HG03439 (cell line): ENCODE data around the gene SLC35F3.
"Not testable (repeated sequence)": the region's sequence is repeated elsewhere in the genome, so short reads cannot be mapped to it uniquely, and the experiment has no call there.

Experiments used
- ATAC-seq: cut with Tn5 transposase; IDR thresholded peaks from one replicate; pipeline ENCODE4 v1.9.1; 2021; ENCODE audit warnings: mild to moderate bottlenecking, moderate library complexity; ENCODE audit not compliant: unreplicated experiment

SLC35F3 gene

DNA sequence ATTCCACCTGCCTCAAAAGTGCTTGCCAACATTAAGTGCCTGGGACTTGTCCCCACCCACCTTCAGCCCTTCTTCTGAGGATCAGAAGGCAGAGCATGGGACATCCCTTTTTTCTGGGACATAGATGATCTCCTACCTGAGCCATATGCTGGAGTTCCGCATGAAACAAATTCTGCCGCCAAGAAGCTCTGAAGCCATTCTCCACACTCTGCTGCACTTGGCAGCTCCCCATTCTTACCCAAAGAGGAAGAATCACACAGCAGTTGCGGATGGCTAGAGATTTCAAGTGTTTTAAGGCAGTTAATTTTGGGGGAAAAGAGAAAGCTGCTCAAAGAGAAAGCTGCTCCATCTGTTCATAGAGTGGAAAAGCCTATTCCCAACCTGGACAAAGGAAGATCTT, 271.5 kb downstream of the SLC35F3 start:
- ATAC-seq = no peak

DNA sequence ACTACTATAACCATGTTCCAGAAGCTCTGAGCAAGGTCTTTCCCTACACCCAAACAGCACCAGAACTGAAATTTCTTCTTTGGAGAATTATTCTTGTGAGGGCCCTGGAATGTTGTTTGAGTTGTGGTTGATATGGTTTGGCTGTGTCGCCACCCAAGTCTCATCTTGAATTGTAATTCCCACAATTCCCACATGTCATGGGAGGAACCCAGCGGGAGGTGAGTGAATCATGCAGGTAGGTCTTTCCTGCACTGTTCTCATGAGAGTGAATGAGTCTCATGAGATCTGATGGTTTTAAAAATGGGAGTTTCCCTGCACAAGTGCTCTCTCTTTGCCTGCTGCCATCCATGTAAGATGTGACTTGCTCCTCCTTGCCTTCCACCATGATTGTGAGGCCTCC, 272.4 kb downstream of the SLC35F3 start:
- ATAC-seq = not testable (repeated sequence)

- no peak for ATAC-seq
Measured at GRCh38 chr1:234185438-234185837, 281.0 kb downstream of the SLC35F3 start.

GRCh38 chr1:234186037-234186688, 281.7 kb downstream of the SLC35F3 start:
- no peak for ATAC-seq

GRCh38 chr1:234188454-234188792, 283.9 kb downstream of the SLC35F3 start:
- ATAC-seq = no peak

DNA sequence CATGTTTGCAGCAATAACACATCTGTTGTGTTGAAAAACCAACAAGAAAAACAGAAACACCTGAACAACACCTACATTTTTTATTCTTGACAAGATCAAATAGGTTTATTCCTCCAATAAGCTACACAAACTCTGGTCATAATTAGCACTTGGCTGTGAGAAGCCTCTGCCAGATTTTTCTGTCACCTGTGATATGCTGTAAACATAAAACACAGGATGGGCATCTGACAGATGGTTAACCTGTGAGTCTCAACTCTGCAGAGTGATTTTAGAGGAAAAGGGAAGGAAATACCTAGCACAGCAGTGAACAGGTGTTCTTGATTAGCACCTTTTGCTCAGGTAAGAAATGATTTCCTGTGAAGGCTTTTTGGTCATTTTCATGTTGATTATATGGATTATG, 293.4 kb downstream of the SLC35F3 start:
- ATAC-seq = no peak

DNA sequence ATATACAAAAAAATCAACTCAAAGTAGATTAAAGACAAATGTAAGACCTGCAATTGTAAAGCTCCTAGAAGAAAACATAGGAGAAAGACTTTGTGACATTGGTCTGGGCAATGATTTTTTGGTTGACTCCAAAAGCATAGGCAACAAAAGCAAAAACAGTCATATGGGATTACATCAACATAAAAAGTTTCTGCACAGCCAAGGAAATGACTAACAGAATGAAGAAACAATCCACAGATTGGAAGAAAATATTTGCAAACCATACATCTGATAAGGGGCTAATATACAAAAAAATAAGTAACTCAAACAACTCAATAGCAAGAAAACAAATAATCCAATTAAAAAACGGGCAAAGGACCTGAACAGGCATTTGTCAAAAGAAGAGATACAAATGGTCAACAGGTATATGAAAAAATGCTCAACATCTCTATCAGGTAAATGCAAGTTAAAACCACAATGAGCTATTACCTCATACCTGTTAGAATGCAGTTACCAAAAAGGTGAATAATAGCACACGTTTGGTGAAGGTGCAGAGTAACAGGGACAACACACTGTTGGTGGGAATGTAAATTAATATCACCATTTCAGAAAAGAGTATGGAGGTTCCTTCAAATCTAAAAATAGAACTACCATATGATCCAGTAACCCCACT, 295.1 kb downstream of the SLC35F3 start:
- no peak for ATAC-seq

GRCh38 chr1:234200566-234200965, 296.1 kb downstream of the SLC35F3 start:
- no peak for ATAC-seq

DNA sequence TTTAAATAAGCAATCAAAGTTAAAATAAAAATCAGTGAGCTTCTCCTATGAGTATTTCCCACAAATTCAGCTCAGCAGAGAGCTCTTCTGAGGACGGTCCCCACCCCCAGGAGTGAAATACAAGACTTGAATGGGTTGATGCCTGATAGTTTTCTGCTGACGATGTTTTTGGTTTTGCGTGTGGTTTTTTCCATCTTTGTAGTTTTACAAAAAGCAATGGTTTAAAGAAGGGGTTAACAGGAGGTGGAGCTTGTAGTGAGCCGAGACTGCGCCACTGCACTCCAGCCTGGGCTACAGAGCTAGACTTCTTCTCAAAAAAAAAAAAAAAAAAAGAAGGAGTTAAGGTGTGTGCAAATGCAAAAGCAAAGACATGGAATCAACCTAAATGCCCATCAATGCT, 297.1 kb downstream of the SLC35F3 start:
- ATAC-seq = no peak

GRCh38 chr1:234205966-234206365, 301.5 kb downstream of the SLC35F3 start:
- no peak for ATAC-seq

DNA sequence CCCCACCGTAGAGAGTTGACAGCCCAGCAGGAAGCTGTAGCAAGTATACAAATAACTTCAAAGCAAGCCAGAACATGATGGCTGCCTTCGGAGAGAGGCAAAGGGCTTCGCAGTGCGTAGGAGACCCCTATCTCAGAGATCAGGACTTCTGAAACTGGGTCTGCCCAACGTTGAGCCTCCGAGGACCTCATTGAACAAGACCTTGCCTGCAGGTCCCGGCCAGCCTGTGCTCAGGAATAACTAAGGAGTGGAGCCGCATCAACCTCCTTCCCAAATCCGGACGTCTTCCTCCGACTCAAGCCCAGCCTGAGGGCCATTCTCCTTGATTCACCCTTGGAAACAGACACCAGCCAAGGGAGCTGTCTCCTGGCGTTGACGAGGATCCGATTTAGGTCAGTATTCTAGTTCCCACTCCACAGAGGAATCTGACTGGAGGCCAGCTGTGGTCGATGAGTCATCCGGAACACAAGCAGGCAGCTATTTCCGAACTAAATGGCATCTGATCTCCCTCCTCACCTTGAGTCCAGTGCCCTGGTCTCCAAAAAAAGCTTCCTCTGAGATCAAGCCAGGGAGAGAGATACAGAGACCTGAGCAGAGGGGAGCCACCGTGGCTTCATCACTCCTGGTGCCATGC, 302.3 kb downstream of the SLC35F3 start:
- no peak for ATAC-seq

GRCh38 chr1:234208351-234208750, 303.9 kb downstream of the SLC35F3 start:
- no peak for ATAC-seq

GRCh38 chr1:234208791-234209190, 304.3 kb downstream of the SLC35F3 start:
- no peak for ATAC-seq

DNA sequence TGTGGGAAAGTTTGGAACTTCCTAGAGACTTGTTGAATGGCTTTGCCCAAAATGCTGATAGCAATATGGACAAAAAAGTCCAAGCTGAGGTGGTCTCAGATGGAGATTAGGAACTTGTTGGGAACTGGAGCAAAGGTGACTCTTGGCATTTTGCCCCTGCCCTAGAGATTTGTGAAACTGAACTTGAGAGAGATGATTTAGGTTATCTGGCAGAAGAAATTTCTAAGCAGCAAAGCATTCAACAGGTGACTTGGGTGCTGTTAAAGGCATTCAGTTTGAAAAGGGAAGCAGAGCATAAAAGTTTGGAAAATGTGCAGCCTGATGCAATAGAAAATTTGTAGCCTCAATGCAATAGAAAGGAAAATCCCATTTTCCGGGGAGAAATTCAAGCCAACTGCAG, 306.0 kb downstream of the SLC35F3 start:
- ATAC-seq = not testable (repeated sequence)

GRCh38 chr1:234211855-234212254, 307.4 kb downstream of the SLC35F3 start:
- ATAC-seq = not testable (repeated sequence)

GRCh38 chr1:234212764-234213657, 308.5 kb downstream of the SLC35F3 start:
- no peak for ATAC-seq

GRCh38 chr1:234213658-234214128, 309.2 kb downstream of the SLC35F3 start:
- ATAC-seq = no peak

DNA sequence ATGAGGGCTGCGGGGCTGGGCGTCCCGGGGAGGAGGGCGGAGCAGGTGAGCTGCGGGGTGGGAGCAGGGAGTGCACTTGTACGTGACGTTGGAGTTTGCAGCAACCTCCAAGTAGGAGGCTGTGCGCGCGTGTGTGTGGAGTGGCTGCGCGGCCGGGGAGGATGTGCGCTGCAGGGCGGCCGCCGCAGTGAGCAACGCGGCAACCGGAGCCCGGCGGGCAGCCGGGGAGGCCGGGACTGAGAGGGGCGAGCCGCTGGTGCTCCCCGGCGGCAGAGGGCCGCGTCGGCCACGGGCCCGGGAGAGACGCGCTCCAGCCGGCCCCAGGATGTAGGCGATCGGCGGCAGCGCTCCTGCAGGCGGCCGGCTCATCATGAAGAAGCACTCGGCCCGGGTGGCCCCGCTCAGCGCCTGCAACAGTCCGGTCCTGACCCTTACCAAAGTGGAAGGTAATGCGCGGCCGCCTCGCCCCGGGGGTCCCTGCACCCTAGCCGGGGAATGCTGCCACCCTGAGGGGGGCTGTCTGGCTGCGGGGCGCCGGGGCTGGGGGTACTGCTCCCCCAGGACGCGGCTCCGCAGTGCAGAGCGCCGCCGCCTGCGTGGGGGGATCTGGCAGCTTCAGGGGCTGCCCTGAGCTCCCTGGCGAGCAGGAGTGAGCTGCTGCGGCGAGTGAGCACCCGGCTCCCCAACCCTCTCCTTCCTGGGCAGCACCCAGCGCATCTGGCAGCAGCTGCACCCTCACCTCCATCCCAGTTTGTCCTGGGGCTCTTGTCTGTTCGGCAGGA, 309.8 kb downstream of the SLC35F3 start:
- ATAC-seq = no peak

GRCh38 chr1:234214911-234215892, 310.7 kb downstream of the SLC35F3 start:
- ATAC-seq = no peak
